Kidney tubule cell (primary cell): Measurements from ENCODE around the gene BCAS3.
"Not testable (repeated sequence)": the region's sequence is repeated elsewhere in the genome, so short reads cannot be mapped to it uniquely, and the experiment has no call there.

Source experiments
- DNase-seq: peaks from one replicate; pipeline ENCODE4 v3.0.0-alpha.2; 2018; ENCODE audit warnings: low spot score

BCAS3 gene

DNA sequence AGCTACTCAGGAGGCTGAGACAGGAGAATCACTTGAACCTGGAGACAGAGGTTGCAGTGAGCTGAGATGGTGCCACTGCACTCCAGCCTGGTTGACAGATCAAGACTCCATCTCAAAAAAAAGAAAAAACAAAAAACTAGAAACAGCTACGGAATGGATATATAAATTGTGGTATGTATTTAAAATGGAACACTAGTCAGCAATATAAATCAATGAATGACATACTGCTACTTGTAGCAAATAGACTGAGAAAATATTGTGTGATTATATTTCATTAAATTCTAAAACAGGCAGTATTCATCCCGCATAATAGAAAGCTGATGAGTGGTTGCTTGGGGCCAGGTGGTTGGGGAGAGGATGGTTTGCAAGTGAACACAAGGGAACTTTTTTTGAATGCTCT is 261.7 kb downstream of the BCAS3 start:
- DNase-seq, result no peak

- DNase-seq, result no peak
These were observed 263.4 kb downstream of the BCAS3 start for GRCh38 chr17:60941028-60941427.

DNA sequence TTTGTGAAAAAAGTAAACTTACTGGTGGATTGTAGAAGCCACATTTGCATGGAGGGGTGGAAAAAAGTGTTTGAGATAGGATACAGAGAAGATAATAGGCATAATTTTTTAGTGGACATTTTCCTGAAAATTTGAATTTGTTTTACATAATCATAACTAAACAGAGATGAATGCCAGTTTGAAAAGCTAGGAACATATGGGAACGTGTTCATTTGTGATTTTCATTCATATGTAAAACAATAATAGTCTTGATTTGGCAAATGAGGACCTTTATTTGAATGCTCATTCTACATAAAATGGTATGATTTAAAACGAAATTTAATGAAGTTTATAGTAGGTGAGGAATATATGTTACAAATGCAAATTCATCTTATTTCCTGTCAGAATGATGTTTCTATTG is 263.9 kb downstream of the BCAS3 start:
- no peak for DNase-seq

- DNase-seq, result no peak
These were observed 267.1 kb downstream of the BCAS3 start for GRCh38 chr17:60944751-60945150.

GRCh38 chr17:60947100-60947499 is 269.4 kb downstream of the BCAS3 start:
- DNase-seq, result no peak

DNA sequence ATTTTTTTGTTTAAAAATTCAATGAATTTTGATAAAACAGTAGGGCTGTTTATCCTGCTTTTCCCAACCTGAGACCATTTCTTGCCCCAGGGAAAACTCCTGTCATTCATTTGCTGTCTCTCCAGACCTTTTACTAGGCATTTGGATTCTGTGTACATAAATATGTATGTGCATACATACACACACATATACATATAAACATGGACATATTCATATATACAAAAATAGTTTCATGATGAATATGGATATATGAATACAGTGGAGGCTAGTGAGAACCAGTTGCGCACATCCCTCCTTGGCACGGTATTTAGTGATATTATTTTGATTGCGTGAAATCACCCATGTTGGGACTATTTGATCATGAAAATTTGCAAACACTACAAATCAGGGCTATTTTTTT is 269.9 kb downstream of the BCAS3 start:
- DNase-seq, result no peak

GRCh38 chr17:60952747-60953146 is 275.1 kb downstream of the BCAS3 start:
- no peak for DNase-seq

DNA sequence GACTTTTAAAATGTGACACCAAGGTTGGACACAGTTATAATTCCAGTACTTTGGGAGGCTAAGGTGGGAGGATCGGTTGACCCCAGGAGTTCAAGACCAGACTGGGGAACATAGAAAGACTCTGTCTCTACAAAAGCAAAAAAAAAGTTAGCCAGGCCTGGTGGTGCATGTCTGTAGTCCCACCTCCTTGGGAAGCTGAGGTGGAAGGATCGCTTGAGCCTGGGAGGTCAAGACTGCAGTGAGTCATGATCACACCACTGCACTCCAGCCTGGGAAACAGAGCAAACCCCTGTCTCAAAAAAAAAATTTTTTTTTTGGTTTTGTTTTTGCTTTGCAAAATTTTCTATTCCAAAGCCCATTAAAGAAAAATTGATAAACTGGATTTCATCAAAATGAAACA is 281.4 kb downstream of the BCAS3 start:
- peak; percentile 50 for DNase-seq

DNA sequence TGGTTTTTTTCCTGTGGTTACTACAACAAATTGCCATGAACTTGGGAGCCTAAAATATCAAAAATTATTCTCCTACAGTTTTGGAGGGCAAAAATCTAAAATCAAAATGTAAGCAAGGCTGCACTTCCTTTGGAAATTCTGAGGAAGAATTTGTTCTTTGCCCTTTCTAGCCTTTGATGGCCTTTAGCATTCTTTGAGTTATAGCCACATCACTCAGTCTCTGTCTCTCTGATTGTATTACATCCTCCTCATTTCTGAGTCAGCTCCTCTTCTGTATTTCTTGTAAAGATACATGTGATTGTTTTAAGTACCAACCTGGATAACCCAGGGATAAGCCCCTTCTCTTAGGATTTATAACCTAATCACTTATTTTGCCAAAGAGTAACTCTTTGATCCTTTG is 282.0 kb downstream of the BCAS3 start:
- peak; percentile 32 for DNase-seq

DNA sequence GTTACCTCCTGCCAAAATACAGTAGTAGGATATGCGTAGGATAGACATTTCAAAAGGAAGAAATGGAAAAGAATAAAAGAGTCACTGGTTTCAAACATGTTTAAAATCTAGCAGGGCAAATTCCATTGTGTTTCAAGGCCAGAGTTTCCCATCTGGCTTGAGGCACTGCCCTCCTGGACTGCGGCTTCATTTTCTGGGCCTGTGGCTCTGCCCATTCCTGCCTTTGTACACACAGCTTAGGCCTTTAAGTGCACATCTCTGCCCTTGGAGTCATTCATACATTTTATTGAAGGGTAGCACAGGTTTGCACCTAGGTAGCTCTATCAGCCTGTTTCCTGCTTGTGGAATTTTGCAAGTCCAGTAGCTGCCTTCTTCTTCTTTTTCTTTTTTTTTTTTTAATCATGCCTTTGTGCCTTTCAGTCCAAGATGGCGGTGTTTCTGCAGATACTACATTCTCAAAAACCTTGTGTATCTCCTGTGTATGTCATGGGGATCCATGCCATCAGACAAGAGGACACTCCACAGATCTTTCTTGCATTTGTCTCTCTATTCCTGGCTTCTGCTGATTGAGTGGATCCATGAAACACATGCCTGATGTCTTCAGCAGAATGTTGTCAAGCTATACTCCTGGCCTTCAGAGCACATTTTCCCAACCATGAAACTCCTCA is 282.9 kb downstream of the BCAS3 start:
- no peak for DNase-seq

DNA sequence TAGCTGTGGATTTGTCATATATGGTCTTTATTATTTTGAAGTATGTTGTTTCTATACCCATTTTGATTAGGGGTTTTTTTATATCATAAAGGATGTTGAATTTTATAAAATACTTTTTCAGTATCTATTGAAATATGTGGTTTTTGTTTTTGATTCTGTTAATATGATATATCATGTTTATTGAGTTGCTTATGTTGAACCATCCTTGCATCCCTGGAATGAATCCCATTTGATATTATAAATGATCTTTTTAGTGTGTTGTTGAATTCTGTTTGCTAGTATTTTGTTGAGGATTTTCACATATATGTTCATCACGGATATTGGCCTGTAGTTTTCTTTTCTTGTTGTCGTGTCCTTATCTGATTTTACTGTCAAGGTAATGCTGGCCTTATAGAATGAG is 286.5 kb downstream of the BCAS3 start:
- DNase-seq, result no peak

GRCh38 chr17:60968266-60968665 is 290.6 kb downstream of the BCAS3 start:
- DNase-seq, result no peak

GRCh38 chr17:60969500-60970037 is 291.9 kb downstream of the BCAS3 start:
- DNase-seq, result no peak

DNA sequence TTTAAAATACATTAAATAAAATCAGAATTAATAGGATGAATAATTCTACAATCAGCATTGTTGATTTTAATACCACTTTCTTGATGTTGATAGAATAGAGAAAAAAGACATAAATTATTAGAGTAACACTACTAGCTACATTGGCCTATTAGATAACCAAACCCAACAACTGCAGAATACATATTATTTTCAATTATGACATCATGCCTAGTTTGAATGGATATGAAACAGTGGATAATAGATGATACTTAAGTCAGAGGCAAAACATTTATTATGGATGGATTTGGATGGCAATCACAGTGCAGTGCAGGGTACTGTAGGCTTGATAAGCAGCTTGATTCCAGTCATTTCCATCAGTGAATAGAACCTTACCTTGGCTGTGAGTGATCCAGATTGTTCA is 293.1 kb downstream of the BCAS3 start:
- no peak for DNase-seq

DNA sequence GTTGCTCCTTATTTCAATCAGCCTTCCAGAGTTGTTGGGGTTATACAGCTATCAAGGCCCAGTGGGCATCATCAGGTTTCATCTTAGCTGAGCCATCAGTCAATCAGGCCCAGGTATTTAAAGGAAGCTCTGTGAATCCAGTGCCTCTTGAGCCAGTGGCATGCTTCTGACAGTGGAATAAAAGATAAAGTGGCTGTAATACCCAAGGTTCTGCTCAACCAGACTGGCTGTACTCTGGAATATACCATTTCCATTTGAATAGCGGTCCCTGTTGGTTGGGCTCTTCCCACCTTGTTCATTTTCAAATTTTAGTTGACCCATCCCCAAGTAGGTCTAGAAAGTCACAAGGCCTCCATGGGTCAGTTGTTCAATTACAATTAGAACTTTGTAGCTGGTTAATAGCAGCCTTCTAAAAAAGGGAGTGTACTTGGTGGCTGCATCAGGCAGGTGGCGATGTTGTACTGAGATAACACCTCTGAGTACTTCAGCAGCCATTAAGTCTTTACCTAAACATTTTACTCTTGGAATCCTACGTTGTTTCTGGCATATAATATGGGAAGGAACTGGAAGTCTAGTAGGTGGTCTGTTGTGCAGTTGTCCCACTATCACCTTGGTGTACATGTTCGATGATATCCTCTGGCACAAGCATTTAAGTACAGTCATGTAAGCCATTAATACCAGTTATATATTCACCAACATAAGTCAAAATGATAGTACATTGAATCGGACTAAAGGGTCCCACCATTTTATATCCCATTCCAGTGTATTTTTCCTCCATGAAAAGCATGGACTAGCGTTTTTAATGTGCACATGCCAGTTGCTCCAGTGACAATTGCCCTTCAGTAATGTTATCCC is 294.1 kb downstream of the BCAS3 start:
- DNase-seq, result peak; percentile 54

DNA sequence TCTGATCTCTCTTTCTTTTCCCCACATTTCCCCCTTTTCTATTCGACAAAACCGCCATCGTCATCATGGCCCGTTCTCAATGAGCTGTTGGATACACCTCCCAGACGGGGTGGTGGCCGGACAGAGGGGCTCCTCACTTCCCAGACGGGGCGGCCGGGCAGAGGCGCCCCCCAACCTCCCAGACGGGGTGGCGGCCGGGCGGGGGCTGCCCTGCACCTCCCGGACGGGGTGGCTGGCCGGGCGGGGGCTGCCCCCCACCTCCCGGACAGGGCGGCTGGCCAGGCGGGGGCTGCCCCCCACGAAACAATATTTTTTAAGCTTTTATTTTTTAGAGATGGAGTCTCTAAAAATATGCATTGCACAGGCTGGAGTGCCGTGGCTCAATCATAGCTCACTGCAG is 299.2 kb downstream of the BCAS3 start:
- not testable (repeated sequence) for DNase-seq

DNA sequence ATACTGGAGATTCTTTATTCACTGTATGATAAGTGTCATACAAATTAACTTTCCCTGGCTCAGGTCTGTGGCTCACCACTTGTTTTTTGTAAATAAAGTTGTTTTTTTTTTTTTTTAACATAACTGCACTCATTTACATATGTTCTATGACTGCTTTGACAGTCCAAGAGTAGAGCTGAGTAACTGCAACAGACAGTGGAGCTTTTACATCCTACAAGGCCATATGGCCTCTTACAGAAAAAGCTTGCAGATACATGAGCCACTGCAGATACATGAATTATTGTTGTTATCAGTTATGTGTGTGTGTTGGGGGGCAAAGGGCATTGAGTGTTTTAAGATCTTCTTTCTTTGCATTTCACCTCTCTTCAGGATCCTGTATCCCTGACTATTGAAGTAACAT is 311.7 kb downstream of the BCAS3 start:
- DNase-seq, result no peak

- no peak for DNase-seq
These were observed 312.2 kb downstream of the BCAS3 start for GRCh38 chr17:60989846-60990245.

- DNase-seq, result no peak
These were observed 315.8 kb downstream of the BCAS3 start for GRCh38 chr17:60993497-60993896.

- no peak for DNase-seq
These were observed 318.0 kb downstream of the BCAS3 start for GRCh38 chr17:60995680-60996079.

GRCh38 chr17:61000911-61001310 is 323.3 kb downstream of the BCAS3 start:
- DNase-seq, result peak; percentile 37

- peak; percentile 53 for DNase-seq
These were observed 324.7 kb downstream of the BCAS3 start for GRCh38 chr17:61002316-61002736.

DNA sequence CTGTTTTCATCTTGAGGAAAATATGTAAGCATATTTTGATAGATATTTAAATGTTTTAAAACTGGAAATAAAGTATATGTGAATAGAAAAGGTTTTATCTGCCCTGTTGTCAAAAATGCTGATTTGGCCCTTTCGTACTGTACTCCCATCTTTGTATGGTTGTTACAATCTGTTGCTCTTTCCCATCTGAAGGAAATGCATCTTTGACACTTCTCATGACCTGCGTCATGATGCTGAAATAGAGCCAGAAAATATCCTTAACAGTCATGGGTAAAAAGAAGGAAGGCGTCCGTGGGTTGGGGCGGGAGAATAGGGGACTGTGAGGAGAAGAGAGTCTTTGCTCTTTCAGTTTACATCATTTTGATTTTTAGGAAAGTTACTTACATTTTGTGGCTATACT is 327.7 kb downstream of the BCAS3 start:
- no peak for DNase-seq
